ENCODE data around the gene TSHZ3. TPM values are rescaled to one million over a fixed set of nuclear protein-coding genes. Genes with fewer than 3 reads are reported as not detected.

TSHZ3 gene
- total and polyA plus RNA-seq, 7 donors, result 0.46 to 27.7 (median 16.1) TPM

DNA sequence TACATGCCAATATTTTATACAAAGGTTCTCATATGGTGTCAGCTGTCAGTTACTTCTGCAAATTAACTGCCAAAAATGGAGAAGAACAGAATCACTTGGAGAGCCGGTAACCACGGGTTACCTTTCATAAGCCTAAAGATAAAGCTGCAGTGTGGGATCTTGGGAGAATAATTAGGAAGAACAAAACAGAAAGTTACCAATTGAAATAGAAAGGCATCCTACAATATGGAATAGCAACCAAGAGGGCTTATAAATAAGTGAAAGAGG lies 74.2 kb downstream of the TSHZ3 start:
- H3K27me3 ChIP-seq, result no peaks in the 10 kb centered on the region
- peaks cover 0 to 36% (median 31%) of the 10 kb centered on the region in 4 donors for H3K4me1 ChIP-seq
- peaks cover 0 to 28% (median 20%) of the 10 kb centered on the region in 4 donors for H3K36me3 ChIP-seq
- 30 to 37% methylated on average over 2 of the region's 2 CpGs for WGBS, 2 donors
- no peak for TF ChIP-seq EP300 (IDR thresholded peaks at IDR 0.05)
- TF ChIP-seq, protein P1, sequence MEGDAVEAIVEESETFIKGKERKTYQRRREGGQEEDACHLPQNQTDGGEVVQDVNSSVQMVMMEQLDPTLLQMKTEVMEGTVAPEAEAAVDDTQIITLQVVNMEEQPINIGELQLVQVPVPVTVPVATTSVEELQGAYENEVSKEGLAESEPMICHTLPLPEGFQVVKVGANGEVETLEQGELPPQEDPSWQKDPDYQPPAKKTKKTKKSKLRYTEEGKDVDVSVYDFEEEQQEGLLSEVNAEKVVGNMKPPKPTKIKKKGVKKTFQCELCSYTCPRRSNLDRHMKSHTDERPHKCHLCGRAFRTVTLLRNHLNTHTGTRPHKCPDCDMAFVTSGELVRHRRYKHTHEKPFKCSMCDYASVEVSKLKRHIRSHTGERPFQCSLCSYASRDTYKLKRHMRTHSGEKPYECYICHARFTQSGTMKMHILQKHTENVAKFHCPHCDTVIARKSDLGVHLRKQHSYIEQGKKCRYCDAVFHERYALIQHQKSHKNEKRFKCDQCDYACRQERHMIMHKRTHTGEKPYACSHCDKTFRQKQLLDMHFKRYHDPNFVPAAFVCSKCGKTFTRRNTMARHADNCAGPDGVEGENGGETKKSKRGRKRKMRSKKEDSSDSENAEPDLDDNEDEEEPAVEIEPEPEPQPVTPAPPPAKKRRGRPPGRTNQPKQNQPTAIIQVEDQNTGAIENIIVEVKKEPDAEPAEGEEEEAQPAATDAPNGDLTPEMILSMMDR (IDR thresholded peaks at IDR 0.05), result no peak
- no peak for TF ChIP-seq POLR2AphosphoS5 (IDR thresholded peaks at IDR 0.05)
- TF ChIP-seq POLR2A (IDR thresholded peaks at IDR 0.05), result no peak
- intact Hi-C loops (cut with DNase I), result no loop called here
- DNase-seq, result no peak
- H3K4me3 ChIP-seq, result peak overlapping the region in 1 of 4 donors; percentile 4
- H3K27ac ChIP-seq, result peak overlapping the region in 2 of 4 donors; percentile 24 to 25
- H3K9me3 ChIP-seq, result no peaks in the 10 kb centered on the region

DNA sequence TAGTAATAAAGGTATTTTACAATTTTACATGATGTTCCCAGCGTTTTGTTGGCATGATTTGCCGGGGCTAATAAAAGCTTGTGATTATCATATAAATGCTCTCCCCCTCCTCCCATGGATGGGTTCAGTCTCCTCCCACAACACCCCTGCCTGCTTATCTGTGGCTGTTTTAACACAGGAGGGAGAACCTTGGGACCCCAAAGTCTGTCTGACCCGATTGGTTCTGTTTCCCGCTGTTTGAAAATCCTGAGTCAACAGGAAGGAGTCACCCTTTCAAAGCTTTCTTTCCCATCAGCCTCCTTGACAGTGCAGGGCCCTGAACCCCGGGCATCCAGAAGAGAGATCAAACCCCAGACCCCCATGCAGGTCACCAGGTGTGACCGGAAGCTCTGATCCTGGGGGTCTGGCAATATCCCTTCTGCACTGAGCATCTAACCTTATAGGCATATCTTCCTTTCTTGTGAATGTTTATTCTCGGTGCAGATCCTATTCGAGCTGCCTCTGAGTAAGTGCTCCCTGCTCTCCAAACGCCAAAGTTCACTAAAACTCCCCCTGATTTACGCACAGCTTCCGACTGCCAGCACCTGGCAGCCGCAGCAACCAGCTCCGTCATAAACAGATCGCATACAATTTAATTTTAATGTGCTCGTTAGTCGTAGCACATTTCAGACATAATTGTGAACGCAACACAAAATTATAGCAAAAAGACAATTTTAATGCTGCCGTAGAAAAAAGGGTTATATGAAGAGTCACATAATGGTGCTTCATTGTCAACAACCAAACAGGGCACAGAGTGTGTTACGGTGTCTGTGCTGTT lies 74.8 kb downstream of the TSHZ3 start:
- WGBS, 2 donors, result 42 to 62% methylated on average over 19 of the region's 19 CpGs
- TF ChIP-seq EP300 (IDR thresholded peaks at IDR 0.05), result no peak
- no peak for TF ChIP-seq POLR2AphosphoS5 (IDR thresholded peaks at IDR 0.05)
- TF ChIP-seq, protein P1 (IDR thresholded peaks at IDR 0.05), result no peak
- TF ChIP-seq POLR2A (IDR thresholded peaks at IDR 0.05), result no peak
- intact Hi-C loops (cut with DNase I), result no loop called here
- peak; percentile 36 for DNase-seq
- Histone ChIP-seq H3K9me3 (no peaks in the 10 kb centered on the region), H3K36me3 (peaks cover 0 to 28% (median 20%) of the 10 kb centered on the region in 4 donors), H3K4me1 (peaks cover 0 to 36% (median 31%) of the 10 kb centered on the region in 4 donors), H3K27me3 (no peaks in the 10 kb centered on the region), H3K27ac (peak overlapping the region in 2 of 4 donors; percentile 24 to 25), H3K4me3 (peak overlapping the region in 1 of 4 donors; percentile 4)

DNA sequence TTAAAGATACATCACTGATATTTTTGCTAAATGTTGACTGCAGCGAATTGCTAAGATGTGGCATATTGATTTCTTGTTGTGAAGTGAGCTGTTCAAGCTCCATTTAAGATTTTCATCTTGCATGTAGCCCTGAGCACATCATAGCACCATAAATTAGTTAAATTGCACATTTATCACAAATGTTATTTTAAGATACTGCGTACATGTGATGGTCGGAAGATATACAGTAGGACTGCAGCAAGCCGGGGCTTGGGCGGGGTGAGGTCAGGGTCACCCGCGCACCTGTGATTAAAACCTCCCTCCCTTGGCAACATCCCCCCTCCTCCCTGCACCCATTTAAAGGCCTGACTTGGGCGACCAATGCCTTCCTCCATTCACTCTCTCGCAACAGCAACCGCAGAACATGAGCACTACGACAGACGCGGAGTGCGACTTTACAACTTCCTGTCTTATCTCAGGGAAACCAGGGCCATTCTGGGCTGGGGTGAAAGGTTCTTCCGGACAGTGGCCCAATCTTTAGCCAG lies 76.6 kb downstream of the TSHZ3 start:
- Histone ChIP-seq H3K27me3 (no peaks in the 10 kb centered on the region), H3K9me3 (no peaks in the 10 kb centered on the region), H3K36me3 (peaks cover 0 to 14% (median 4%) of the 10 kb centered on the region in 4 donors), H3K4me1 (peaks cover 0 to 36% (median 31%) of the 10 kb centered on the region in 4 donors), H3K4me3 (no peak overlapping the region), H3K27ac (no peak overlapping the region)
- 80 to 87% methylated on average over 15 of the region's 15 CpGs for WGBS, 2 donors
- TF ChIP-seq EP300 (IDR thresholded peaks at IDR 0.05) (no peak), POLR2AphosphoS5 (IDR thresholded peaks at IDR 0.05) (no peak), POLR2A (IDR thresholded peaks at IDR 0.05) (no peak)
- TF ChIP-seq, protein P1 (IDR thresholded peaks at IDR 0.05), result no peak
- peak; percentile 39 for DNase-seq
- intact Hi-C loops (cut with DNase I), result no loop called here

DNA sequence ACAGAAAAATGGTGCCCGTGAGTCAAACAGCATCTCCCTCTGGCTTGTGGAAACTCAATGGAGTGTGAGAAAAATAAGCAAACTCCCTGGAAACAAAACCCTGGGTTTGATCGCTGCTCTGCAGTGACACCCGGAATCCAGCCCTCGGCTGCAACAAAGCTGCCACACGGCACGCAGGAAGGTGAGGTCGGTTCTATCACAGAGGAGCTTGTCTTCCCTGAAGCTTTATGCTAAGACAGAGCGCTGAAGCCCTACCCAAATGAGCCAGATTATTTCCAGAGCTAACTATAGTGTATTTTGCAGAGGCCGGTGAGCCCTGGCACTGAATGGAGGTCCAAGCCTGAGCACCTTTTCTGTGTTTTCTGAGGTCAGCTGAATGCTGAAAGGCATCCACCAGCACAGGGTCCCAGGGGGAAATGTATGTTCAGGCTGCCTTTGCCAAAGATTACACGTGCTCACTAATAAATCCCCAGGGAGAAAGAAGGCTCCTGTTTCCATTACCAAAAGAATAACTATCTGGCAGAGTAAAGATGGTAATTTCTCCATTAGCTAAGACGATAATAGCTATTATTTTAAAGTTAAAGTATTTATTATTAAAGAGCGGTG lies 77.8 kb downstream of the TSHZ3 start:
- H3K9me3 ChIP-seq, result no peaks in the 10 kb centered on the region
- no peak overlapping the region for H3K4me3 ChIP-seq
- H3K36me3 ChIP-seq, result peaks cover 0 to 1% (median 0%) of the 10 kb centered on the region in 4 donors
- 75 to 81% methylated on average over 12 of the region's 12 CpGs for WGBS, 2 donors
- H3K4me1 ChIP-seq, result peaks cover 0 to 33% (median 29%) of the 10 kb centered on the region in 4 donors
- no peaks in the 10 kb centered on the region for H3K27me3 ChIP-seq
- peak; percentile 7 for DNase-seq
- no peak overlapping the region for H3K27ac ChIP-seq
- no peak for TF ChIP-seq EP300 (IDR thresholded peaks at IDR 0.05)
- TF ChIP-seq POLR2AphosphoS5 (IDR thresholded peaks at IDR 0.05), result no peak
- TF ChIP-seq, protein P1 (IDR thresholded peaks at IDR 0.05), result no peak
- intact Hi-C loops (cut with DNase I), result no loop called here

Measured in sigmoid colon (tissue), 7 donors.